Ascending aorta (tissue), 2 donors: Measurements from ENCODE around the gene RNF41. TPM values are rescaled to one million over a fixed set of nuclear protein-coding genes. Genes with fewer than 3 reads are reported as not detected.

Experiments used
- DNase-seq, 2 donors: peaks; one replicate each; pipeline ENCODE4 v3.0.0-alpha.2; 2019; ENCODE audit warnings: low spot score in 2 of 2
- H3K27ac ChIP-seq, 2 donors: fragments of 200-600 bp; sonication (generic); one replicate each; pipeline ENCODE4 v1.5.1; 2016 to 2017; ENCODE audit warnings: mild to moderate bottlenecking in 1 of 2
- H3K27me3 ChIP-seq: fragments of 200-600 bp; sonication (generic); one replicate; pipeline ENCODE4 v1.5.1; 2017
- H3K36me3 ChIP-seq, 2 donors: fragments of 200-600 bp; sonication (generic); one replicate each; pipeline ENCODE4 v1.5.1; 2016
- H3K4me1 ChIP-seq, 2 donors: fragments of 200-600 bp; sonication (generic); one replicate each; pipeline ENCODE4 v1.5.1; 2016 to 2017; ENCODE audit warnings: mild to moderate bottlenecking in 1 of 2
- H3K4me3 ChIP-seq, 2 donors: fragments of 200-600 bp; sonication (generic); one replicate each; pipeline ENCODE4 v1.5.1; 2016 to 2017; ENCODE audit warnings: mild to moderate bottlenecking in 1 of 2
- H3K9me3 ChIP-seq, 2 donors: fragments of 200-600 bp; sonication (generic); one replicate each; pipeline ENCODE4 v1.5.1; 2016
- intact Hi-C: fragments of 100-400 bp; cut with DNase I; formaldehyde crosslinking; loops from one replicate; pipeline ENCODE4 v1.15.1; 2023
- total RNA-seq: library from RNA; depleted of rRNA; stranded (reverse); fragments of >200 nt; gene quantifications from one replicate; pipeline ENCODE4 v1.1.0, GENCODE V29; 2016
- TF ChIP-seq, protein P1 (sequence below), 3 experiments: fragments of 200-600 bp in 2 of 3; fragments of 450-650 bp in 1 of 3; sonication (generic) in 2 of 3; IDR thresholded peaks; one replicate each; pipeline ENCODE4 v1.5.1; 2016 to 2019; ENCODE audit warnings: antibody characterized with exemption in 3 of 3, mild to moderate bottlenecking in 1 of 3, moderate library complexity in 1 of 3

RNF41 gene
- total RNA-seq, 1 donor from 2014 or later: 50.3 TPM

DNA sequence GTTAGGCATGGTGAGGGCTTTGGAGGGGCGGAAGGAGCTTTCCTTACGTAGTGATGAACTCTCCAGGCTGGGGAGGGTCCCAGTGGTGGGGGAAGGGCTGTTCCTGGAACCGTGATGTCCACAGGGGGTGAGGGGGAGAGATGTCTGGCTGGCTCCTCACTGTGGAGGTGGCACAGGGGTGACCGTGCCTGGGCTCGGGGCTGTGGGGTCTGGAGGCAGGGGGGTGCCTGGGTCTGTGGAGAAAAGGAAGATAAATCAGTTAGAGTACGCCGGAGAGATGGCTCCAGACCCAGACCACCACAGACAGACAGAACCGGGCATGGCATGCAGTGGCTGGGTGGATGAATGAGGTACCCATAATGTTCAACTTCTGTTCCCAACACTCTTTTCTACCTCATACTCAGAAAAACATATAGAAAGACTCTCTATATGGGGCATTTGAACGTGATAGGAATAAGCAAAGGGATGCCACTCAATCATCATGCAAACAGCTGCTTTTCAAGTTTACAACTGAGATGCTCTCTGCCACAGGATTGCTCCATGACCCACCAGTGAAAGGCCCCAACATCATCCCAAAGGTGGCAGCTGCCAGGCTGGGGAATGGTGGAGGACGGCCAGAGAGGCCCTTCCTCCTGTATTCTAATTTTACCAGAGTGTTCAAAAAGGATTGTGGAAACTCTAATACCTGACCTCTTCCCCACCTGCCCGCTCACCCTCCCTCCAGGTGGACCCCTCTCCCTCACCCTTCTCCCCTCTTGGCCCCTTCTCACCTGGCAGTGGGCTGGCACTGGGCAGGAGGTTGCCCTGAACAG lies 58.0 kb downstream of the RNF41 start:
- peak overlapping the region; percentile 13 to 45 for H3K27ac ChIP-seq
- peaks cover 10 to 29% of the 10 kb centered on the region in 2 donors for H3K4me1 ChIP-seq
- H3K27me3 ChIP-seq: no peaks in the 10 kb centered on the region
- DNase-seq: no peak
- intact Hi-C loops: no loop called here
- no peak overlapping the region for H3K4me3 ChIP-seq
- H3K36me3 ChIP-seq: peaks cover 84 to 94% of the 10 kb centered on the region in 2 donors
- no peaks in the 10 kb centered on the region for H3K9me3 ChIP-seq
- TF ChIP-seq, protein P1, sequence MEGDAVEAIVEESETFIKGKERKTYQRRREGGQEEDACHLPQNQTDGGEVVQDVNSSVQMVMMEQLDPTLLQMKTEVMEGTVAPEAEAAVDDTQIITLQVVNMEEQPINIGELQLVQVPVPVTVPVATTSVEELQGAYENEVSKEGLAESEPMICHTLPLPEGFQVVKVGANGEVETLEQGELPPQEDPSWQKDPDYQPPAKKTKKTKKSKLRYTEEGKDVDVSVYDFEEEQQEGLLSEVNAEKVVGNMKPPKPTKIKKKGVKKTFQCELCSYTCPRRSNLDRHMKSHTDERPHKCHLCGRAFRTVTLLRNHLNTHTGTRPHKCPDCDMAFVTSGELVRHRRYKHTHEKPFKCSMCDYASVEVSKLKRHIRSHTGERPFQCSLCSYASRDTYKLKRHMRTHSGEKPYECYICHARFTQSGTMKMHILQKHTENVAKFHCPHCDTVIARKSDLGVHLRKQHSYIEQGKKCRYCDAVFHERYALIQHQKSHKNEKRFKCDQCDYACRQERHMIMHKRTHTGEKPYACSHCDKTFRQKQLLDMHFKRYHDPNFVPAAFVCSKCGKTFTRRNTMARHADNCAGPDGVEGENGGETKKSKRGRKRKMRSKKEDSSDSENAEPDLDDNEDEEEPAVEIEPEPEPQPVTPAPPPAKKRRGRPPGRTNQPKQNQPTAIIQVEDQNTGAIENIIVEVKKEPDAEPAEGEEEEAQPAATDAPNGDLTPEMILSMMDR (IDR thresholded peaks at IDR 0.05): no peak

DNA sequence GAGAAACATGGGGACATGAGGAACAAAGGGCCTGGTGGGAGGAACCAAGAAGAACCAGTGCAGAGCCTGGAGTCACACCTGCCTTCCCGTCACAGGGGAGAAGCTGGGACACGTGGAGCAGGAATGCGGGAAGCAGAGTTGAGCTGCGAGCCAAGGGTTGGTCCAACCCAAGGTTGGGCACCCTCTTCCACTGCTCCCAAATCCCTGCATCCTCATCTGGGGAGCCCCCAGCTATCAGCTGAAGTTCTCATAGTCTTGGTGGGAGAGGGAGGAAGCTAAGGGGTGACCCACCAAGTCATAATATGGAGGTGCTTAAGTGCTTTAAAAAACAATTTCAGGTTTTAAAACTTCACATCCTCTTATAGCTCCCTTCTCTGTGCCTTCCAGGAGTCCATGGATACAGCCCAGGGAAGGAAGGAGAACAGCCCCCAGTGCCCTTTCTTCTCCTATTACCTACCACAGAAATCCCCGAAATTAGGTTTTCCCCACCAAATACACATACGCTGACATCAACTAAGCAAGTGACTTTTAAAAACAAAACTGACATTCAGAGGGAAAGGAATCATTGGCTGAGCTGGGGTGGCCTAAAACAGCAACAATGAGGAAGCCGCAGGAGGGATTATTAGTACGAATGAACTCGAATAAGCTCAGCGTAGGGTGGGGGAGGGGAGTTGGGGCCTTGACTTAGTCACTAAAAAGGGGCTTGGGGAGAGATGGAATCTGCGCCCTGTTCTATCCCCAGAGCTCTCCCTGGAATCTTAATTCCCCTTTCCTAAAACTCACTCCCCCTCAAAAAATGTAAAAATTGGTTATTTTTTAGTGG lies 59.0 kb downstream of the RNF41 start:
- Histone ChIP-seq H3K4me1 (peaks cover 10 to 29% of the 10 kb centered on the region in 2 donors), H3K27me3 (no peaks in the 10 kb centered on the region), H3K9me3 (no peaks in the 10 kb centered on the region), H3K4me3 (peak overlapping the region in 1 of 2 donors; percentile 83), H3K27ac (peak overlapping the region in 1 of 2 donors; percentile 91), H3K36me3 (peaks cover 78 to 83% of the 10 kb centered on the region in 2 donors)
- TF ChIP-seq, protein P1 (IDR thresholded peaks at IDR 0.05): no peak
- intact Hi-C loops: no loop called here
- DNase-seq: no peak

DNA sequence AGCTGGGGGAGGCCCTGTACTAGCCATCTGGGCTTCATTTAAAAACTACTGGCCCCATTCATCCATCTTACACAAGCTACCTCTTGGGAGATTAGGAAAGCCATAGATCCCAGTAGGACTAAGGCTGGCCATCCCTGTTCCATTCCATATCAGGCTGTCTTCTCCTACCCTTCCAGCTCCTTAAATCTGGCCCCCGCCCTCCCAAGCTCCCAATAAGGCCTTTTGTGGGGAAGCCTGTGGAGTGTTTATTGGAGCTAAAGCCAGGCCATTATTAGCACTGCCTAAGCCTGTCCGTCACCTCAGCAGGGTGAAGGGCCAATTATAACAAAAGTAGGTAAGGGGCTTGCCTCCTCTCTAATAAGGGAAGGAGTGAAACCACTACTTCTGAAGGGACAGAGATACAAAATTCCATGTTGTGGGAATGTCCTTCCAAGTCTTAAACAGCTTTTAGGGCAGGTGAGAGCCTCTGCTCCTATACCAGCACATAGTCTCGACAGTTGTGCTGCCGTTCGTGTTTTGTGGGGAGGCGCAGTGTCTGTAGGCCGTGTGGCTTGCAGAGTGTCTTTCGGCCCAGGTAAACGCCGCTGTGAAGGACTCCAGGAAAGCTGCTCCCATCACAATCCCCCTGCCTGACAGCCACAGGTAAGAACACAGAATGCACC lies 59.9 kb downstream of the RNF41 start:
- H3K36me3 ChIP-seq: peaks cover 71 to 75% of the 10 kb centered on the region in 2 donors

DNA sequence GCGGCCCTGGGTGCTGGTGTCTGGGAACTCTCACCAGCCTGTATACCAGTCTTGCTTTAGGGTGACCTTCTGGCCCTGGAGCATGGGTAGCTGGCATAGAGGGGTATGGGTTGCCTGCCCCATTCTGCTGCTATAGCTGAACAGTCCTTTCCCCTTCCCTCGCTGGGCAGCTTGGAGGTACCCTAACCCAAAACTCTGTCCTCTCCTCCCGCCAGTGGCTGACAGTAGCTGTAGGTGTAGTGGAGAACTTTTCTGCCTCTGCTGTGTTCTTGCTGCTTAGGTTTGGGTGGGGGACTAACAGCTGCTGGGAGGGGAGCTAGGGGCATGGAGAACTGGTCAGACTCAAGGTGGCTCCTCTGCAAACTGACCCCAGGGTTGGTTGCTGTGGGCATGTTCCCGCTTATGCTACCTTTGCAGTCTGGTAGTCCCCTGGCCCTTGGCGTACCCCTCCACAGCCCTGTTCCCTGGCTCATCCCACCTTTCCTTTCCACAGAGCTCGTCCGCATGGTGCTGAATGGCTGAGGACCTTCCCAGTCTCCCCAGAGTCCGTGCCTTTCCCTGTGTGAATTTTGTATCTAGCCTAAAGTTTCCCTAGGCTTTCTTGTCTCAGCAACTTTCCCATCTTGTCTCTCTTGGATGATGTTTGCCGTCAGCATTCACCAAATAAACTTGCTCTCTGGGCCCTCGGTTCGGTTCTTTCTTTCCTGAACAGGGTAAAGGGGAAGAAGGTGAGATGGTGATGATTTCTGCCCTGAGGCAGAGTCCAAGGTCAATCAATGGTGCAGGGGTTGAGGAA lies 60.6 kb downstream of the RNF41 start:
- TF ChIP-seq, protein P1 (IDR thresholded peaks at IDR 0.05): no peak
- Histone ChIP-seq H3K27ac (peak overlapping the region; percentile 91 to 94), H3K9me3 (no peaks in the 10 kb centered on the region), H3K4me3 (peak overlapping the region; percentile 83 to 96), H3K4me1 (peaks cover 10 to 40% of the 10 kb centered on the region in 2 donors), H3K36me3 (peaks cover 64 to 67% of the 10 kb centered on the region in 2 donors), H3K27me3 (no peaks in the 10 kb centered on the region)
- no peak for DNase-seq
- intact Hi-C loops: no loop called here

More for the DNA sequence above, 59.9 kb downstream of the RNF41 start:
- no peak for DNase-seq
- Histone ChIP-seq H3K27ac (peak overlapping the region; percentile 91 to 94), H3K27me3 (no peaks in the 10 kb centered on the region), H3K9me3 (no peaks in the 10 kb centered on the region), H3K4me1 (peaks cover 10 to 35% of the 10 kb centered on the region in 2 donors), H3K4me3 (peak overlapping the region; percentile 83 to 96)
- intact Hi-C loops: no loop called here
- TF ChIP-seq, protein P1 (IDR thresholded peaks at IDR 0.05): no peak
